Lung (tissue), 12 donors: ENCODE measurements around the gene GRIK2. TPM values are rescaled to one million over a fixed set of nuclear protein-coding genes. Genes with fewer than 3 reads are reported as not detected.

Source experiments
- ATAC-seq: fragments of 200-7000 bp; cut with Tn5 transposase; one replicate; pipeline ENCODE4 v1.9.1; 2020; ENCODE audit warnings: moderate number of reproducible peaks; ENCODE audit not compliant: insufficient read depth, low FRiP score
- DNase-seq, 3 donors: peaks; one replicate each; pipeline ENCODE4 v3.0.0-alpha.2; 2013 to 2017
- H3K27ac ChIP-seq, 2 donors: one replicate each; pipeline ENCODE4 v1.5.1; 2013; ENCODE audit warnings: mild to moderate bottlenecking in 2 of 2, moderate library complexity in 2 of 2, control low read depth in 1 of 2, inconsistent platforms in 1 of 2, low read depth in 1 of 2, low read length in 1 of 2
- H3K27me3 ChIP-seq, 3 donors: one replicate each; pipeline ENCODE4 v1.5.1; 2013; ENCODE audit warnings: low read length in 2 of 3; ENCODE audit not compliant: control insufficient read depth in 3 of 3, insufficient read depth in 3 of 3
- H3K36me3 ChIP-seq, 4 donors: one replicate each; pipeline ENCODE4 v1.5.1; 2013; ENCODE audit warnings: low read length in 4 of 4, mild to moderate bottlenecking in 1 of 4, moderate library complexity in 1 of 4; ENCODE audit not compliant: control insufficient read depth in 4 of 4, insufficient read depth in 4 of 4
- H3K4me1 ChIP-seq, 5 donors: one replicate each; pipeline ENCODE4 v1.5.1; 2013; ENCODE audit warnings: low read length in 5 of 5, mild to moderate bottlenecking in 2 of 5, moderate library complexity in 1 of 5; ENCODE audit not compliant: control insufficient read depth in 5 of 5, insufficient read depth in 5 of 5
- H3K4me3 ChIP-seq: one replicate; pipeline ENCODE4 v1.5.1; 2013; ENCODE audit warnings: mild to moderate bottlenecking, control low read depth, moderate library complexity
- H3K9ac ChIP-seq, 2 donors: one replicate each; pipeline ENCODE4 v1.5.1; 2013; ENCODE audit warnings: low read length in 2 of 2, control low read depth in 1 of 2; ENCODE audit not compliant: insufficient read depth in 1 of 2
- H3K9me3 ChIP-seq, 4 donors: one replicate each; pipeline ENCODE4 v1.5.1; 2013; ENCODE audit warnings: low read length in 3 of 4, mild to moderate bottlenecking in 1 of 4, moderate library complexity in 1 of 4; ENCODE audit not compliant: control insufficient read depth in 4 of 4, insufficient read depth in 3 of 4
- WGBS, 2 donors: extraction: QIAGEN DNeasy Blood & Tissue Kit; methylation state at CpG; one replicate each; pipeline ENCODE4 v1.1.7; 2013; 5-methylcytosine and 5-hydroxymethylcytosine counted together
- polyA plus RNA-seq, 2 donors: library from polyadenylated mRNA; stranded (reverse); fragments of 200-250 nt; gene quantifications; one replicate each; pipeline ENCODE4 v1.2.1, GENCODE V29; 2013
- total RNA-seq, 2 donors: library from RNA; depleted of rRNA in 1 of 2; stranded (reverse); fragments of >200 nt in 1 of 2; gene quantifications; one replicate each; pipeline ENCODE4 v1.2.1, GENCODE V29; 2014 to 2021
- TF ChIP-seq, protein P1 (sequence below): IDR thresholded peaks from 2 replicates; pipeline ENCODE4 v1.5.1; 2012; ENCODE audit warnings: mild to moderate bottlenecking; ENCODE audit errors: control extremely low read depth, extremely low read depth
- donor health status: control.
- donor health status: control.
- donor health status: Bipolar disorder and iron deficiency.
- donor health status: healthy.
- donor health status: DM: yes; HTN: yes; CAD: no.

GRIK2 gene
- total and polyA plus RNA-seq, 4 donors, result 0.09 to 5.1 (median 0.67) TPM

DNA sequence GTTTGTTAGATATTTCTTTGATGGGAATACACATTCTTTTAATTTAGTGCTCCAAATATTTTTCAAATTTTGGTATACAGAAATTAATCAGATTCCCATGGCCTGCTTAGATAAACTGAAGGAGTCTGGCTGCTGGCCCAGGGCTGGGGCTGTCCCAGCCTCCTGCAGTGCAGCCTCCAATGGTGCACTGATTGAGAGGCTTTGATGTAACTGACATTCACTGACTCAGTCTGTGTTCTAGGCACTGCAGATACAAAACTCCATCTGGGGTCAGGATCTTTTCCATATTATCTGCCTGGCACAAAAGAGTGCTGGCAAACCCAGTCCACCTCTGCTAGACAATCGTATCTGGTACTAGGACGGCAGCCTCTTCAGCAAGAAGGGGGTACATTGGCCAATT is 64.8 kb downstream of the GRIK2 start:
- 86 to 88% methylated on average over 2 of the region's 2 CpGs for WGBS, 2 donors
- no peak for ATAC-seq
- Histone ChIP-seq H3K27me3 (no peaks in the 10 kb centered on the region), H3K4me3 (no peak overlapping the region), H3K27ac (no peak overlapping the region), H3K9me3 (no peaks in the 10 kb centered on the region), H3K36me3 (no peaks in the 10 kb centered on the region), H3K4me1 (no peaks in the 10 kb centered on the region), H3K9ac (no peak overlapping the region)
- no peak for DNase-seq
- TF ChIP-seq, protein P1, sequence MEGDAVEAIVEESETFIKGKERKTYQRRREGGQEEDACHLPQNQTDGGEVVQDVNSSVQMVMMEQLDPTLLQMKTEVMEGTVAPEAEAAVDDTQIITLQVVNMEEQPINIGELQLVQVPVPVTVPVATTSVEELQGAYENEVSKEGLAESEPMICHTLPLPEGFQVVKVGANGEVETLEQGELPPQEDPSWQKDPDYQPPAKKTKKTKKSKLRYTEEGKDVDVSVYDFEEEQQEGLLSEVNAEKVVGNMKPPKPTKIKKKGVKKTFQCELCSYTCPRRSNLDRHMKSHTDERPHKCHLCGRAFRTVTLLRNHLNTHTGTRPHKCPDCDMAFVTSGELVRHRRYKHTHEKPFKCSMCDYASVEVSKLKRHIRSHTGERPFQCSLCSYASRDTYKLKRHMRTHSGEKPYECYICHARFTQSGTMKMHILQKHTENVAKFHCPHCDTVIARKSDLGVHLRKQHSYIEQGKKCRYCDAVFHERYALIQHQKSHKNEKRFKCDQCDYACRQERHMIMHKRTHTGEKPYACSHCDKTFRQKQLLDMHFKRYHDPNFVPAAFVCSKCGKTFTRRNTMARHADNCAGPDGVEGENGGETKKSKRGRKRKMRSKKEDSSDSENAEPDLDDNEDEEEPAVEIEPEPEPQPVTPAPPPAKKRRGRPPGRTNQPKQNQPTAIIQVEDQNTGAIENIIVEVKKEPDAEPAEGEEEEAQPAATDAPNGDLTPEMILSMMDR, result no peak

DNA sequence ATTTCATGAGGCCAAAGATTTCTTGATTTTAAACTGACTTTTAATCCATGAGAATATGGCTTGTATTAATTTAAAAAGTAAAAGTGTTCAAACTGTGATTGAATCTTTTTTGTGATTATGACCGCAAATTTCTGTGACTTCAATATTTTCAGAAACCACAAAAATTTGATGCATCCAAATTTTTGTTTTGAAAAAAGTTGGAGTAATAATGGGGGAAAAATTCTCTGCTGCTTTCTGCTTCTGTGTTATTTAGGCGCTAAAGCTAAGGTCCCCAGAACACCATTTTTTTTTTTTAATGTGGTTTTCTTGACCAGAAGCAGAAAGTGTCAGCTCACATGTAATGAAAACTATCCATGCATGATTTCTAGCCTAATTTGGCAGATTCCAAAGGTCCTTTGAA is 65.3 kb downstream of the GRIK2 start:
- 94 to 96% methylated on average over 2 of the region's 2 CpGs for WGBS, 2 donors
- Histone ChIP-seq H3K9me3 (no peaks in the 10 kb centered on the region), H3K4me3 (no peak overlapping the region), H3K27ac (no peak overlapping the region), H3K4me1 (no peaks in the 10 kb centered on the region), H3K36me3 (no peaks in the 10 kb centered on the region), H3K27me3 (no peaks in the 10 kb centered on the region), H3K9ac (no peak overlapping the region)
- ATAC-seq (no peak), DNase-seq (no peak)
- TF ChIP-seq, protein P1, result no peak

DNA sequence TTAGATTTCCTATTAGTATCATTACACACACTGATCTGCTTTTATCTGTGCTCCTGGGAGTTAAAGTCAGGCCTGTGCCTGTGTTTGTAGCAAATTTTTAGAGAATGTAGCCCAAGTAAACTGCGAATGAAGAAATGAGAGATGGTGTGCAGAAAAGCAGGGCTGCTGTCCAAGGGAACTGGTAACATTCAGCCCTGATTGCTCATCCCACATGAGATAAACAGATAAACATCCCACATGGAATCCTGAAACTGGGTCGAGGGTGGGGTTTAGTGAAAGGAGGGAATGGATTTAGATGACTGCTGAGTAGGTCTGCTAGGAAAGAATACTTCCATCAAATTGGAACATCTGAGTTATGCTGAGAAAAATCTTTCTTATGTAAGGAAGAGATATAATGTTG is 69.1 kb downstream of the GRIK2 start:
- H3K27me3 ChIP-seq, result no peaks in the 10 kb centered on the region
- H3K4me3 ChIP-seq, result no peak overlapping the region
- no peaks in the 10 kb centered on the region for H3K9me3 ChIP-seq
- TF ChIP-seq, protein P1, result no peak
- H3K27ac ChIP-seq, result no peak overlapping the region
- H3K4me1 ChIP-seq, result peaks cover 0 to 2% (median 0%) of the 10 kb centered on the region in 5 donors
- ATAC-seq (no peak), DNase-seq (no peak)
- 57 to 68% methylated on average over 2 of the region's 2 CpGs for WGBS, 2 donors
- H3K9ac ChIP-seq, result no peak overlapping the region
- no peaks in the 10 kb centered on the region for H3K36me3 ChIP-seq

DNA sequence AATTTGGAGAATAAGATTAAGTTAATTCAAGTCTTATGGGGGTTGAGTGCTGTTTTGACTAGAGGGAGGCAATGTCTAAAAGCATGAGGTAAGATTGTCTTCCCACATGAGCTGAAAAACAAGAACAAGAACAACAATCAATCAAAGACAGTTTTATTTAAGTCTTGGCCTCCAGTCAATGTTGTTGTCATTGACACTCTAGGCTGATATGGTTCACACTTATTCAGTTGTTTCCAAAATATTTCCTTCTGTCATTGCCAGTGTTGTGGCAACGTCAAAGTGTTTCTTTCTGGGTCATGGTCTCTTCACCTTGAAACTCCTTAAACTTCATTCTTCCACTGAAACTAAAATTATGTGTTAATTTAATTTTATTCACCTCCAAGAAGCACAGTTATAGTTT is 72.4 kb downstream of the GRIK2 start:
- Histone ChIP-seq H3K27ac (no peak overlapping the region), H3K36me3 (no peaks in the 10 kb centered on the region), H3K4me1 (peaks cover 0 to 2% (median 0%) of the 10 kb centered on the region in 5 donors), H3K27me3 (no peaks in the 10 kb centered on the region), H3K9me3 (no peaks in the 10 kb centered on the region), H3K4me3 (no peak overlapping the region), H3K9ac (no peak overlapping the region)
- TF ChIP-seq, protein P1, result no peak
- ATAC-seq, result no peak
- 45 to 56% methylated on average over 1 of the region's 1 CpG for WGBS, 2 donors
- no peak for DNase-seq
